ENCODE results near the gene ZNF219.

ZNF219 gene

GRCh38 chr14:21087294-21088091 is 11.0 kb downstream of the ZNF219 start:
- DNase-seq (ENCODE audit: low read depth, low spot score): peak; percentile 62

GRCh38 chr14:21086908-21087293 is 11.6 kb downstream of the ZNF219 start:
- no peak for DNase-seq (ENCODE audit: low read depth, low spot score)

GRCh38 chr14:21084998-21085853 is 13.2 kb downstream of the ZNF219 start:
- DNase-seq (ENCODE audit: low read depth, low spot score): no peak

GRCh38 chr14:21084396-21084795 is 14.1 kb downstream of the ZNF219 start:
- DNase-seq (ENCODE audit: low read depth, low spot score): no peak

GRCh38 chr14:21083565-21084325 is 14.7 kb downstream of the ZNF219 start:
- no peak for DNase-seq (ENCODE audit: low read depth, low spot score)

- no peak for DNase-seq (ENCODE audit: low read depth, low spot score)
Measured at GRCh38 chr14:21081521-21082142, 16.8 kb downstream of the ZNF219 start.

- no peak for DNase-seq (ENCODE audit: low read depth, low spot score)
Measured at GRCh38 chr14:21078726-21079125, 19.7 kb downstream of the ZNF219 start.

- DNase-seq (ENCODE audit: low read depth, low spot score): no peak
Measured at GRCh38 chr14:21078287-21078686, 20.2 kb downstream of the ZNF219 start.

GRCh38 chr14:21077672-21078071 is 20.8 kb downstream of the ZNF219 start:
- DNase-seq (ENCODE audit: low read depth, low spot score): no peak

- no peak for DNase-seq (ENCODE audit: low read depth, low spot score)
Measured at GRCh38 chr14:21075719-21076437, 22.6 kb downstream of the ZNF219 start.

- DNase-seq (ENCODE audit: low read depth, low spot score): no peak
Measured at GRCh38 chr14:21074398-21075272, 23.8 kb downstream of the ZNF219 start.

GRCh38 chr14:21073921-21074320 is 24.5 kb downstream of the ZNF219 start:
- no peak for DNase-seq (ENCODE audit: low read depth, low spot score)

GRCh38 chr14:21072781-21073339 is 25.6 kb downstream of the ZNF219 start:
- DNase-seq (ENCODE audit: low read depth, low spot score): no peak

- DNase-seq (ENCODE audit: low read depth, low spot score): no peak
Measured at GRCh38 chr14:21072031-21072473, 26.4 kb downstream of the ZNF219 start.

GRCh38 chr14:21071225-21072030 is 27.0 kb downstream of the ZNF219 start:
- DNase-seq (ENCODE audit: low read depth, low spot score): no peak

- no peak for DNase-seq (ENCODE audit: low read depth, low spot score)
Measured at GRCh38 chr14:21070610-21071224, 27.7 kb downstream of the ZNF219 start.

GRCh38 chr14:21070083-21070609 is 28.3 kb downstream of the ZNF219 start, which contains the start of gene ARHGEF40:
ARHGEF40 (plus strand) TSS chr14:21070304; CDS start chr14:21070397, 93 bp downstream.
- DNase-seq (ENCODE audit: low read depth, low spot score): no peak

All from activated CD4-positive, CD25-positive, alpha-beta regulatory T cell treated with anti-CD3 and anti-CD28 coated beads, Interleukin-2, amount 50 U/mL, for 16 hours (primary cell).